Stimulated activated memory B cell treated with anti-CD40 and anti-IgM and Interleukin-4, amounts not matched to agents 10 μg/mL and 1 μg/mL and 100 μg/mL, for 72 hours (primary cell): ENCODE data around the gene EPN1.

Experiments
- ATAC-seq: fragments of 150-1000 bp; cut with Tn5 transposase; 2 replicates; pipeline ENCODE4 v1.10.0; 2021
- H3K27ac Mint-ChIP-seq: one replicate; pipeline ENCODE4 v1.8.0; 2022; ENCODE audit warnings: mild to moderate bottlenecking, mixed read lengths
- H3K27me3 Mint-ChIP-seq: one replicate; pipeline ENCODE4 v1.8.0; 2022; ENCODE audit warnings: mixed read lengths
- H3K36me3 Mint-ChIP-seq: one replicate; pipeline ENCODE4 v1.8.0; 2022; ENCODE audit warnings: mixed read lengths
- H3K4me1 Mint-ChIP-seq: one replicate; pipeline ENCODE4 v1.8.0; 2022; ENCODE audit warnings: mixed read lengths
- H3K4me3 Mint-ChIP-seq: one replicate; pipeline ENCODE4 v1.8.0; 2022; ENCODE audit warnings: mild to moderate bottlenecking, moderate library complexity, mixed read lengths
- H3K9me3 Mint-ChIP-seq: one replicate; pipeline ENCODE4 v1.8.0; 2022; ENCODE audit warnings: mixed read lengths

EPN1 gene

DNA sequence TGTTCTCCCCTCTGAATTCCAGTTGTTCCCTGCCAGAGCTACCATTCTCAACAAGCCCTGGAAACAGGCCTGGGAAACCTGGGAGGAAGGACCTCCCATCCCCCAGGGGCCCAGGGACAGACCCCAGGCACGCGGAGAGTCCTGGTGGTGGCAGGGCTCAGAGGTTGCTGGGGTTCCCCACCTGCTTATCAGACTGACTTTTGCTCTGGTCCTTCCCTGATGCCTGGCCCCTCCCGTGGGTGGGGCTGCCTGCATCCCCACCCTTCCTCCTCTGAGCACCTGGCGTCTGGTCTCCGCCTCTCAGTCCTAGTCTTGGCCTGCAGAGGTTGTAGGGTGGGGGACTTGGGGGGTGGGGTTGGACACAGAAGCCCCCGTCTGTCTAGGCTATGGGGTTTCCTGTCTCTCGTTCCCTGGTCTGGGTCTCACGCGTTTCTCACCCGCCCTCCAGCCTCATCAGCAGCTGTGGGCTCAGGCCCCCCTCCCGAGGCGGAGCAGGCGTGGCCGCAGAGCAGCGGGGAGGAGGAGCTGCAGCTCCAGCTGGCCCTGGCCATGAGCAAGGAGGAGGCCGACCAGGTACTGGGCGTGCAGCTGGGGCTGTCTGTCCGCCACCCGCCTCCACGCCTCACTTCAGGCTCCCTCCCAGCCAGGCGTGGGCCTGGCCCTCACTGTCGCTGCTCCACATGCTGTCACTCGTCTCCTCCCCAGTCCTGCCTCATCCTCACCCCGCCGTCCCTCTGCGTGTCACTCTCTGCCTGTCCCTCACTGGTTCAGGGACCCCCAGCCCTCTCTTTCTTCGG is 13.6 kb downstream of the EPN1 start:
- Mint-ChIP-seq H3K4me1 (peaks cover 56% of the 10 kb centered on the region), H3K27ac (peak overlapping the region; percentile 73), H3K27me3 (no peaks in the 10 kb centered on the region), H3K36me3 (peaks cover 63% of the 10 kb centered on the region), H3K4me3 (no peak overlapping the region), H3K9me3 (no peaks in the 10 kb centered on the region)
- no peak for ATAC-seq

DNA sequence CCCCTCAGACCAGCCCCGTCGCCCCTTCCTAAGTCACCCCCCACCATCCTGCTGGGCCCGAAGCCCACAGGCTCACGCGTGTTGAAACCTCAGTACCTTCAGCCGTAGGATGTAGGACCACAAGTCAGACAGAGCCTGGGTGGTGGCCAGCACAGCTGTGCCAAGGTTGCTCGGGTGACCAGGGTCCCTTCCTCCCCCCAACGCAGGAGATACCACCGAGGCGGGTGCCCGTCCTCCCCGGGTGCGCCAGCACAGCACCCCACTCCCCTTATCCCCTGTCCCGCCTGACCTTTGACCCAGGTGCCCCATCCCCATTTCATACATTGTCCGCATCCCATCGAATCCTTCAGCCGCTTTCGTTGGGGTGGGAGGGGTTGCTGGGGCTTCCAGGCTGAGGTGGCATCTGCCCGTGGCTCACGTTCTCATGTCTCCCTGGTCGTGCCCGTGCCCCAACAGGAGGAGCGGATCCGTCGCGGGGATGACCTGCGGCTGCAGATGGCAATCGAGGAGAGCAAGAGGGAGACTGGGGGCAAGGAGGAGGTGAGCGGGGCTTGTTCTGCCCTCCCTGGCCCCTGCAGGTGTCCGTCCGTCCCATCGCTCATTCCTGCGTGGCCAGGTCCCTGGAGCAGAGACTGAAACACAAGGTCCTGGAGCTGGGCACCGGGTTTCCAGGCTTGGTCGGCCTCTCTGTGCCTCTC is 14.5 kb downstream of the EPN1 start:
- no peak overlapping the region for H3K4me3 Mint-ChIP-seq
- ATAC-seq: no peak
- H3K36me3 Mint-ChIP-seq: peaks cover 64% of the 10 kb centered on the region
- no peaks in the 10 kb centered on the region for H3K9me3 Mint-ChIP-seq
- peak overlapping the region; percentile 73 for H3K27ac Mint-ChIP-seq
- H3K27me3 Mint-ChIP-seq: no peaks in the 10 kb centered on the region
- H3K4me1 Mint-ChIP-seq: peaks cover 54% of the 10 kb centered on the region

DNA sequence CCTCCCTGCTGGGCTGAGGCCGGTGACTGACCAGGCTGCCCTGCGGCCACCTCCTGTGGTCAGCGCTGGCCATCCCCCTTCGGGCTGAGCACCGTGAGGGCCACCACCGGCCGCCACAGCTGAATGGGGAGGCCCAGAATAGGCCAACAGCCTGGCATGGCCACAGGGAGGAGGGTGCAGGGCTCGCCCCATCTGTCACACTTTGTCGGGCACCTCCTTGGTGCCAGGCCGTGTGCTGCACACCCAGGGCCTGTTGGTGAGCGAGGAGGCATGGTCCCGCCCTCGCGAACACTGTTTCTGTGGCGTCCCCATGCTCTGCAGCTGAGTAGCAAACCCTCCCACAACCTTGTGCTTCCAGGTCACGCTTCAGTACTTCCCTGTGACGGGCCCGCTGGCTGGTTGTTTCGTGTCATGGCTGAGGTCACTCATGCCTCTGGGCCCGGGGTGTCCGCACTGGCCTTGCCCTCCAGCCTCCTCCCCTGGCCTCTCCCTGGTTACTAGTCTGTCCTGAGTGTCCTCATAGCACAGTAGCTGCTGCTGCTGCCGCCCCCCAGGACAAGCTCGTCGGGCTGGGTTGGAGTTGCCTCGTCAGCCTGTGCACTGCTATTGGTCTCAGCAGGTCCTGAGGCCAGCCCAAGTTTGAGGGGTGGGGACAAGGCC is 15.2 kb downstream of the EPN1 start:
- no peaks in the 10 kb centered on the region for H3K9me3 Mint-ChIP-seq
- peaks cover 62% of the 10 kb centered on the region for H3K36me3 Mint-ChIP-seq
- no peaks in the 10 kb centered on the region for H3K27me3 Mint-ChIP-seq
- H3K4me1 Mint-ChIP-seq: peaks cover 47% of the 10 kb centered on the region
- no peak overlapping the region for H3K4me3 Mint-ChIP-seq
- H3K27ac Mint-ChIP-seq: no peak overlapping the region
- no peak for ATAC-seq

DNA sequence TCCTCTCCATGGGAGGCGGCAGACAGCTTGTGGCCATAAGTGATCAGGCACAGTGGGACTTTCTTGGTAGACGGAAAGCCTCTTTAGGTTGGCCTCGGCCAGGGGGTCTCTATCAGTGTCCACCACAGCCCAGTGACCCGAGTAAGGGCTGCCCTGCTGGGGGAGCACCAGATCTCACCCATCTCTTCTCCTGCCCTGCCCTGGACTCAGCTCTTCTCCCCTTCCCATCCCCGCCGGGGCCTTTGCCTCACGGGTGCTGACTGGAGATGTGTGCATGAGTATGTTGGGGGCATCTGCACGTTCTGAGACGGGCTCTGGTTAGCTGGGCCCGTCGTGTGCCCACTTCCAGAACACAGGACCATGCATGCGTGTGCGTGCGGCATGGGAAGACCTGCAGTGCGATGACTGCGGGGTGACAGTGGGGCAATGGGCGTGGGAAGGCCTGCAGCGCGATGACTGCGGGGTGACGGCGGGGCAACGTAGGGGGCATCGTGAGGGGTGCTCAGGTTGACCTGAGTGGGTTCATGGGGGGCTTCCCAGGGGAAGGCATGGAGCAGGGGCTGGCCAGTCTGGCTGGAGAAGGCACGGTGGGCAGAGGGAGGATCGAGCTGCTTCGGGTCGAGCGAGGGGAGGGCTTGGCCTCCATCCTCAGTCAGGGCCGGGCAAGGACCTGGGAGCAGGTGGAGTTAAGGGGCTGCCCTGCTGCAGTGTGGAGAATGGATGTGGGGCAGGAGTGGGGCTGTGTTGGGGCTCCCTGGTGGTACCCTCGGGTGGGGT is 15.9 kb downstream of the EPN1 start:
- Mint-ChIP-seq H3K4me1 (peaks cover 40% of the 10 kb centered on the region), H3K4me3 (no peak overlapping the region), H3K9me3 (no peaks in the 10 kb centered on the region), H3K36me3 (peaks cover 62% of the 10 kb centered on the region), H3K27ac (no peak overlapping the region), H3K27me3 (no peaks in the 10 kb centered on the region)
- no peak for ATAC-seq

DNA sequence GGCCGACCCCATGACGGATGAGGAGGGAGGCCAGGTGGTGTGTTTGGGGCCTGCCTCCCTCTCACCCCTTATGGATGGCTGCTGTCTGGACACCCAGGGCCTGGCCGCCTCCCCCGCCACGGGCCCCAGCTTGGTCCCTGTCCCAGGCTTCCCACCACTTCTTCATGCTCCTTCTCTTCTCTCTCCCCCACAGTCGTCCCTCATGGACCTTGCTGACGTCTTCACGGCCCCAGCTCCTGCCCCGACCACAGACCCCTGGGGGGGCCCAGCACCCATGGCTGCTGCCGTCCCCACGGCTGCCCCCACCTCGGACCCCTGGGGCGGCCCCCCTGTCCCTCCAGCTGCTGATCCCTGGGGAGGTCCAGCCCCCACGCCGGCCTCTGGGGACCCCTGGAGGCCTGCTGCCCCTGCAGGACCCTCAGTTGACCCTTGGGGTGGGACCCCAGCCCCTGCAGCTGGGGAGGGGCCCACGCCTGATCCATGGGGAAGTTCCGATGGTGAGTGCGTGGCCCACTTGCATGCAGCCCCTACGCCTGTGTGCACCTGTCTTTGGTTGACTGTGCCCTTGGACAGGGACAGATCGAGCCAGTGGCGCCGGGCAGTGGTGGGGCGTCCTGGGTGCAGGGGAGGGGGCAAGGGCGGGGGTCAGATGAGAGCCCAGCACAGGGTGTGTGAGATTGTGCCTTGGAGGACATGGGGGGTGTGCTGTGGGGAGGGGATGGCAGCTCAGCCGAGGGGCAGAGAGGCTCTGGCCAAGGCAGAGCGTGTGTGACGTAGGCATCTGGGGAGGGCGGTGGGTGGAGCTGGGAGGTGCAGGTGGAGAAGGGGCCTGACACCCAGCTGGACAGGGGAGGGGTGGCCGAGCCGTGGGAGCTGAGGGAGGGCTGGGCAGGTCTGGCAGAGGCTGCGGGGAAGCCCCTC is 16.8 kb downstream of the EPN1 start:
- Mint-ChIP-seq H3K9me3 (no peaks in the 10 kb centered on the region), H3K4me1 (peaks cover 31% of the 10 kb centered on the region), H3K27me3 (no peaks in the 10 kb centered on the region), H3K36me3 (peaks cover 62% of the 10 kb centered on the region), H3K4me3 (no peak overlapping the region), H3K27ac (no peak overlapping the region)
- ATAC-seq: peak; percentile 10

DNA sequence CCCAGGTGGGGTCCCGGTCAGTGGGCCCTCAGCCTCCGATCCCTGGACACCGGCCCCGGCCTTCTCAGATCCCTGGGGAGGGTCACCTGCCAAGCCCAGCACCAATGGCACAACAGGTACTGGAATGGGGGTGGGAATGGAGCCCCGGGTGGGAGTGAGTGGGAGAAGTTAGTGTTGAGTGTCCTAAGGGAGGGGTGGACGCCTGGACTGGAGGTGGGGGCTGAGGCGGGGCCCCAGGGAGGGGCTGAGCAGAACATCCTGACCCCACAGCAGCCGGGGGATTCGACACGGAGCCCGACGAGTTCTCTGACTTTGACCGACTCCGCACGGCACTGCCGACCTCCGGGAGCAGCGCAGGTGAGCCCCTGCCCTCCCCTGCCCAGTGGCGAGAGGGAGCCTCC is 17.7 kb downstream of the EPN1 start:
- Mint-ChIP-seq H3K27ac (no peak overlapping the region), H3K4me1 (peaks cover 22% of the 10 kb centered on the region), H3K36me3 (peaks cover 65% of the 10 kb centered on the region), H3K4me3 (no peak overlapping the region), H3K9me3 (no peaks in the 10 kb centered on the region), H3K27me3 (no peaks in the 10 kb centered on the region)
- no peak for ATAC-seq

DNA sequence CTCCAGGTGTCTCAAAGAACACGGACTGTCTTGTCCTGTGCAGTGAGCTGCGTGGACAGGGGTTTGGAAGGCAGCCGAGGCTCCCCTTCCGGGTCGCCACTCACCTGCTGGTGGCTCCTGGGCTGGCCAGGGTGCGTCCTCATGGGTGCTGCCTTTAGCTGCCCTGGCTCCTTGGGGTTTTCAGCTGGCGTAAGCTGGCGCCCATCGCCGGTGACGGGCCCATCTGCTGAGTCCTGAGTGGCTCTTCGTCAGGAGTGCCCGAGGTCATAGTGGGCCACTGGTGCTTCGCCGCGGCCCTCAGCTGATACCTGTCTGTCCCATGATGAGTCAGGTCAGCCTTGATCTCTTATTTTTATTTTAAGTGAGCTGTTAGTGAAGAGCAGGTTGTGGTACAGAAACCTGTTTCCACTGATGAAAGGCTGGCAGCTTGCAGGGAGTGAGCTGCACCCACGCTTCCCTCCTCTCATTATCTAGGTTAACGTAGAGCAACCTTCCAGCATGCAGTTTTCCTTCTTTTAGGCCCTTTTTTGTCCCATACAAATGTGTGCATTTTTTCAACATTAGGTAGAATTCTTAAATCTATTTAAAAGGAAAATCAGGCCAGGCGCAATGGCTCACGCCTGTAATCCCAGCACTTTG is 18.4 kb downstream of the EPN1 start:
- Mint-ChIP-seq H3K4me1 (peaks cover 15% of the 10 kb centered on the region), H3K9me3 (no peaks in the 10 kb centered on the region), H3K4me3 (no peak overlapping the region), H3K27ac (no peak overlapping the region), H3K27me3 (no peaks in the 10 kb centered on the region), H3K36me3 (peaks cover 70% of the 10 kb centered on the region)
- ATAC-seq: no peak

DNA sequence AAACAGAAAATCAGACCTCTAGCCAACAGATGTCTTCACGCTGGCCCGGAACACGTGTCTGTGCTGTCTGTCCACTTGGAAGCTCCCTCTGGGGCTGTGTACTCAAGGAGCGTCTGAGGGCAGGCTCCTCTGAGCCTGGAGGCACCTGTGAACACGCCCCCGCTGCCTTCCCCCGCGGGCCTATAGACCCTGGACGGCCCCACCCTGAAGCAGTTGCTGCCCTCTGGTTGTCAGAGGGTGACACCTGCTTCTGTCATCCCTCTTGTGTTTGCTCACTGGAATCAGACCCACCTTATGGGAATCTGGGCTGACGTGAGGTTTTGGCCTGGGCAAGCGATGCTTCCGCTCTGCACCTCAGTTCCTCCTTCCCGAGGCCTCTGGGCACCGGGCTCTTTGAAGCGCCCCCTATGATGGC is 19.2 kb downstream of the EPN1 start:
- H3K9me3 Mint-ChIP-seq: no peaks in the 10 kb centered on the region
- H3K27ac Mint-ChIP-seq: no peak overlapping the region
- peaks cover 67% of the 10 kb centered on the region for H3K36me3 Mint-ChIP-seq
- ATAC-seq: no peak
- no peak overlapping the region for H3K4me3 Mint-ChIP-seq
- peaks cover 7% of the 10 kb centered on the region for H3K4me1 Mint-ChIP-seq
- H3K27me3 Mint-ChIP-seq: no peaks in the 10 kb centered on the region

DNA sequence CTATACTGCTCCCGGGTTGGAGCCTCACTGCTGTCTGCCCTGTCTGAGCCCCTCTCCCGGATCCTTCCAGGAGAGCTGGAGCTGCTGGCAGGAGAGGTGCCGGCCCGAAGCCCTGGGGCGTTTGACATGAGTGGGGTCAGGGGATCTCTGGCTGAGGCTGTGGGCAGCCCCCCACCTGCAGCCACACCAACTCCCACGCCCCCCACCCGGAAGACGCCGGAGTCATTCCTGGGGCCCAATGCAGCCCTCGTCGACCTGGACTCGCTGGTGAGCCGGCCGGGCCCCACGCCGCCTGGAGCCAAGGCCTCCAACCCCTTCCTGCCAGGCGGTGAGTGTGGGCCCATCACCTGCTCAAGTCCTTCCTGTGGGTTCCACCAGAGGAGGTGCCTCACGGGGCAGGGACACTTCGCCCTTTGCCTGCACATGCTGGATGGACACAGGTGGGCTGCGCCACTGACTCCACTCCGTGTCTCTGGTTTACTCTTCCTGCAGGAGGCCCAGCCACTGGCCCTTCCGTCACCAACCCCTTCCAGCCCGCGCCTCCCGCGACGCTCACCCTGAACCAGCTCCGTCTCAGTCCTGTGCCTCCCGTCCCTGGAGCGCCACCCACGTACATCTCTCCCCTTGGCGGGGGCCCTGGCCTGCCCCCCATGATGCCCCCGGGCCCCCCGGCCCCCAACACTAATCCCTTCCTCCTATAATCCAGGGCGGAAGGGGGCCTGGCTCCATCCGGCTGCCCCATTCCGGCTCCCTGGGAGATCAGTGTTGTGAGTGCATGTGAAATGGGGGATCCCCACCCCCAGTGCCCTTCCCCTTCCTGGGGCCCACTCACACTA is 19.8 kb downstream of the EPN1 start:
- no peak for ATAC-seq
- Mint-ChIP-seq H3K27ac (peak overlapping the region; percentile 42), H3K4me1 (peaks cover under 1% of the 10 kb centered on the region), H3K36me3 (peaks cover 62% of the 10 kb centered on the region), H3K9me3 (no peaks in the 10 kb centered on the region), H3K27me3 (no peaks in the 10 kb centered on the region), H3K4me3 (no peak overlapping the region)

DNA sequence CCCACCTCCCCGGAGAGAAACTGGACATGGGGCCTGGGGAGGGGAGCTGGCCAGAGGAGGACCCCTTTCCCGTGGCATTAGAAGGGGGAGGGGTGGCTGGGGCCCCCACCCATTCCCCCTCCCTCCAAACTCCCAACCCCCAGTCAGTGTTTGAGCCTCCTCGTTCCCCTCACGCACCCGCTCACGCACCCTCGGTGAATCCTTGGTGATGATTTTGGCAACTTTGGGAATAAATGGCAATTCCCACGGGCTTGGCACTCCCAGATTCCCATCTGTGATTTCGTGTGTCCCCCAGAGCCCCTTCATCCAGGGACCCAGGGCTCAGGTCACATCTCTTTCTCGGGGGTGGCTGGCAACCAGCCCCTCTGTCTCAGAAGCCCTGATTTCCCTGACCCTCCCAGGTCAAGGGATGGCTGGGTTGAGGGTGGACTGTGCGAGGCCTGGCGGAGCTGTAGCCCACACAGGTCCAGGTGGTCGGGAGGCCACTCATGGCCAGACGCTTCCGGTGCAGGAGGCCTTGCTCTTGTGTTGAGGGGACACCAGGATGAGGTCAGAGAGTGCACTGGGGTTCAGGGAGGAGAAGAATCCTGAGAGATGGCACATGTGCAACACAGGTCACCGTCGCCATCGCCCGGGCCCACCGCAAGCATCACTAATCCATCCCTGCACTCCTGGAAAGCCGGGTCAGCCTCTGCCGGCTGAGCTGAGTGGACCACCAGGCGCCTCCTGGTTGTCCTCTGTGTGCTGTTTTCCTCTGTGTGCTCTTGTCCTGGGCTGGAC is 20.7 kb downstream of the EPN1 start:
- ATAC-seq: no peak
- no peaks in the 10 kb centered on the region for H3K9me3 Mint-ChIP-seq
- no peaks in the 10 kb centered on the region for H3K4me1 Mint-ChIP-seq
- H3K4me3 Mint-ChIP-seq: no peak overlapping the region
- peak overlapping the region; percentile 42 for H3K27ac Mint-ChIP-seq
- H3K27me3 Mint-ChIP-seq: no peaks in the 10 kb centered on the region
- H3K36me3 Mint-ChIP-seq: peaks cover 63% of the 10 kb centered on the region

DNA sequence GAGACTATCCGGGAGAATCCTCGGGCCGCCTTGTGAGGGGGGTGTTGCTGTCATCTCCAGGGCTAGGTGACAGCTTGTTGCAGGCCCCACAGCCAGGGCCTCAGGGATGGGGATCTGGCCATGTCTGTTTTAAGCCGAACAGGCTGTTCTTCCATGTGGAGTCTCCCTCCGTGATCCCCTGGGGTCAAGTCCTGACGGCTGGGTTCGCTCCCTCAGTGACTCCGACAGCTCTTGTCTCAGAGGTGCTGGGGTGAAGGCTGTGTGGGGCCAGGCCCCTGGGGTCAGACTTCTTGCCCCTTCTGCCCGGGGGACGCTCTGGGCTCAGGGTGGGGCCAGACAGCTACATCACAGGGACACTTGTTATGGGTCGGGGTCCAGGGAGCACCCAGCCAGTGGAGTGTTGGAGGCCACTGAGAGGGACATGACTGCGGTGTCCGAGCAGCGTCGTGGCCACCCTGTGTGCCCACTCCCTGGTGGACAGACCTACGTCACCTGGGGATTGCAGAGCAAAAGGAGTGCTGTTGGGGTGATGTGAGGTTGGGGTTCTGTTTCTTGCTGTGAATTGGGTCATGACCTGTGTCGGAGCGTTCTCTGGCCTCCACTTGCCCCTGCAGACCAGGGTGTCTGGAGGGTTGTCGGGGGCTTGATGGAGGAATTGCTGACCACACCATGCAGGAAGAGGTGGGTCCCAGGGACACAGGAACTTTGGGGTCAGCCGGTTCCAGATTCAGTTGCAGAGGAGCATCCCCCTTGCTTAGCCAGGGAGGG is 21.5 kb downstream of the EPN1 start:
- peaks cover 59% of the 10 kb centered on the region for H3K36me3 Mint-ChIP-seq
- no peak overlapping the region for H3K27ac Mint-ChIP-seq
- no peak for ATAC-seq
- no peaks in the 10 kb centered on the region for H3K9me3 Mint-ChIP-seq
- no peak overlapping the region for H3K4me3 Mint-ChIP-seq
- no peaks in the 10 kb centered on the region for H3K4me1 Mint-ChIP-seq
- no peaks in the 10 kb centered on the region for H3K27me3 Mint-ChIP-seq

DNA sequence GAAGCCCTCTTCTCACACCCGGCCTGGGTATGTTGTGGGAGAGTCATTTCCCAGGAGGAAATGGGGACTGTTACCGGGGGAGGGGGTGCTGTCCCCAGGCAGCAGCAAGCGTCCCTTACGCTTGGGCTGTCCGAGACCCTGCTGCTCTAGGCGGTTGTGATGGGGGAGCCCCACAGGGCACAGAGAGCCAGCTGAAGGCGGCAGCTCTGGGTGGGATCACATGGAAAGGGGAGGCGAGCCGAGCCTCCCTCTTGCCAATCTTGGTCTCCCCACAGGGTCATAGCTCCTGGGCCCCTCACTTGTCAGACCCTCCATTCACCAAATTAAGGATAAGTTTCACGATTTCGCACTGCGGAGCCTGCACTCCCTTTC is 22.0 kb downstream of the EPN1 start:
- peaks cover 62% of the 10 kb centered on the region for H3K36me3 Mint-ChIP-seq
- no peak overlapping the region for H3K27ac Mint-ChIP-seq
- no peaks in the 10 kb centered on the region for H3K4me1 Mint-ChIP-seq
- ATAC-seq: no peak
- no peaks in the 10 kb centered on the region for H3K9me3 Mint-ChIP-seq
- no peaks in the 10 kb centered on the region for H3K27me3 Mint-ChIP-seq
- H3K4me3 Mint-ChIP-seq: no peak overlapping the region
